HuH-7.5 (cell line): ENCODE measurements around the gene NEDD8.

Experiments
- DNase-seq: peaks from one replicate; pipeline ENCODE4 v3.0.0; 2011; ENCODE audit warnings: low spot score

NEDD8 gene

GRCh38 chr14:24179961-24180796, 52.0 kb downstream of the NEDD8 start:
- no peak for DNase-seq

GRCh38 chr14:24179294-24179960, 52.7 kb downstream of the NEDD8 start:
- no peak for DNase-seq

- no peak for DNase-seq
Observed at GRCh38 chr14:24178399-24179178, 53.6 kb downstream of the NEDD8 start.

DNA sequence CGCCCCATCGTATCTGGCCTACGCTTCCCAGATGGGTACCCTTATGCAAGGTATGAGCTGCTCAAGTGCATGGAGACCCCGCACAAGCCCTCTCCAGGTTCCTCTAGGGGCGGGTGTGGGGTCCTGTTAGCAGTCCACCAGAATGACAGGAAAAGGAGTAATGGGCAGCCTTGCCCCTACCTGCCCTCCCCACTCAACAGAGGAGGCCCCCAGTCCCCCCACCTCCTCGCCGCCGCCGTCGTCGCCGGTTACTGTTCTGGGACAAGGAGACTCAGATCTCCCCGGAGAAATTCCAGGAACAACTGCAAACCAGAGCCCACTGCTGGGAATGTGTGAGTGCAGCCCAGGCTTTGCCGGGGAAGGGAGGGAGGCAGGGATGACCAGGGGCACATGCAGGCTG, 54.3 kb downstream of the NEDD8 start:
- no peak for DNase-seq

DNA sequence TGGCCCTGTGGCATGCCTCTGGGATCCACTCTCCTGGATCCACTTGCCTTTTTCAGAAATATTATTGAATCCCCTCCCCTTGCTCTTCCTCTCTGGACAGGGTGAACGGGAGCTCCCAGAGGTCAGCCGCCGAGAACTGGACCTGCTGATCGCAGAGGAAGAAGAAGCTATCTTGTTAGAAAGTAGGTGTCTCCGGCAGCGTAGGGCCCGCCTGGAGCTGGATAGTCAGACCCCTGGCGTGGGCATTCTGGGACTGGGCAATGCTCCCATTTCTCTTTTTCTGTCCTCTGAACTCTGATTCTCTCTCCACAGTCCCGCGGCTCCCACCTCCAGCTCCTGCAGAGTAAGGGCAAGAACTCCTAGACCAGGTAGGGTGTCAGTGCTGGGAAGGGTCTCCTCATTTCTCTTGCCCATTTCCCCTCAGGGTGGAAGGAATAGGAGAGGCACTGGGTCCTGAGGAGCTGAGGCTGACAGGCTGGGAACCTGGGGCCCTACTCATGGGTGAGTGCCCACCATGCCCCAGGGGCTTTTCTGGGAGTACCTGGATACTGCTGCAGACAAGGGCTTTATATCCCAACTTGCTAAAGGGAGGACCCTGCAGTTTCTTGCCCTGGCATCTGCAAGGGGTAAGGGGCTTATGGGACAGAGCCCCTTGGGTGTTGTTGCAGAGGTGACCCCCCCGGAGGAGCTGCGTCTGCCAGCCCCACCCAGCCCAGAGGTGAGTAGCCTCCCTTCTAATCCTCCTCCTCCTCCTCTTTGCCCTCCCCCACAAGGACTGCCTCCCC, 54.9 kb downstream of the NEDD8 start:
- DNase-seq: no peak

GRCh38 chr14:24176599-24176998, 55.6 kb downstream of the NEDD8 start:
- DNase-seq: no peak

- no peak for DNase-seq
Observed at GRCh38 chr14:24172871-24173281, 59.3 kb downstream of the NEDD8 start.

DNA sequence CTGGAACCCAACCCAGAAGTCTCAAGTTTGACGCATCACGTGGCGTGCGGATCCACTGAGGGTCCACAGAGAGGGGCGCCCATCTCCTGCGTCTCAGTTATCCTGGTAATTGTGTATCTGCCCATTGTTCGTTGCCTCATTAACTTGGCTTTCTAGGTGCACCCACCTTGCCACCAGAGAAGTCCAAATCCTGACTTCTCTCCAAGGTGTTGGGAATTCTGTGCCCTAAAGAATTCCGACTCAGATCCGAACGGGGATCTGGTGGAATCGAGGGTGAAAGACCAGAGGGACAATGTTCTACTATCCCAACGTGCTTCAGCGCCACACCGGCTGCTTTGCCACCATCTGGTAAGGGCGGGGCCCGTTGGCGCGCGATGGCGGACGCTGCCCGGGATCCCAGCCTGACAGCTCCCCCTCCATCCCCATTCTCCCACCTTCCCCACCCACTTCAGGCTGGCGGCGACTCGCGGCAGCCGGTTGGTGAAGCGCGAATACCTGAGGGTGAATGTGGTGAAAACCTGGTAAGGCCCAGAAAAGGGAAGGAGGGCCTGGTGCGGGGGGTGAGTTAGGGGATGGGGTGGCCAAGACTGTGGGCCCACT, 59.8 kb downstream of the NEDD8 start:
- DNase-seq: no peak

- DNase-seq: no peak
Observed at GRCh38 chr14:24171422-24172260, 60.5 kb downstream of the NEDD8 start, which contains the start of gene REC8. TSS of gene REC8 (plus strand) at chr14:24172080. CDS start at chr14:24172553, 473 bp downstream.

GRCh38 chr14:24167469-24168114, 64.6 kb downstream of the NEDD8 start:
- DNase-seq: no peak
